Neutrophil (primary cell): Measurements from ENCODE around the gene UBE2J2.

Source experiments
- H3K27ac ChIP-seq: fragments of 200-600 bp; sonication (generic); 2 replicates; pipeline ENCODE4 v1.5.1; 2016; ENCODE audit warnings: mild to moderate bottlenecking, moderate library complexity
- H3K27me3 ChIP-seq: fragments of 200-600 bp; sonication (generic); 2 replicates; pipeline ENCODE4 v1.6.0; 2016; ENCODE audit warnings: mild to moderate bottlenecking
- H3K36me3 ChIP-seq: fragments of 200-600 bp; sonication (generic); 2 replicates; pipeline ENCODE4 v1.5.1; 2017
- H3K4me1 ChIP-seq, 2 experiments: fragments of 200-600 bp in 1 of 2; sonication (generic) in 1 of 2; 1 replicate in 1 of 2; 2 replicates in 1 of 2; pipeline versions ENCODE4 v1.5.1 to v1.6.1; 2013 to 2016; ENCODE audit warnings: low read depth in 1 of 2, low read length in 1 of 2, mild to moderate bottlenecking in 1 of 2, moderate library complexity in 1 of 2; ENCODE audit not compliant: control insufficient read depth in 1 of 2, insufficient read depth in 1 of 2
- H3K4me3 ChIP-seq, 2 experiments: fragments of 200-600 bp in 1 of 2; sonication (generic) in 1 of 2; 1 replicate in 1 of 2; 2 replicates in 1 of 2; pipeline ENCODE4 v1.5.1; 2013 to 2016; ENCODE audit warnings: low read depth in 1 of 2, low read length in 1 of 2, mild to moderate bottlenecking in 1 of 2, moderate library complexity in 1 of 2
- H3K9me3 ChIP-seq: fragments of 200-600 bp; sonication (generic); 2 replicates; pipeline ENCODE4 v1.5.1; 2016
- TF ChIP-seq, protein P1 (sequence below): fragments of 200-600 bp; sonication (generic); IDR thresholded peaks from 2 replicates; pipeline ENCODE4 v1.5.1; 2016; ENCODE audit warnings: antibody characterized with exemption

Gene UBE2J2

DNA sequence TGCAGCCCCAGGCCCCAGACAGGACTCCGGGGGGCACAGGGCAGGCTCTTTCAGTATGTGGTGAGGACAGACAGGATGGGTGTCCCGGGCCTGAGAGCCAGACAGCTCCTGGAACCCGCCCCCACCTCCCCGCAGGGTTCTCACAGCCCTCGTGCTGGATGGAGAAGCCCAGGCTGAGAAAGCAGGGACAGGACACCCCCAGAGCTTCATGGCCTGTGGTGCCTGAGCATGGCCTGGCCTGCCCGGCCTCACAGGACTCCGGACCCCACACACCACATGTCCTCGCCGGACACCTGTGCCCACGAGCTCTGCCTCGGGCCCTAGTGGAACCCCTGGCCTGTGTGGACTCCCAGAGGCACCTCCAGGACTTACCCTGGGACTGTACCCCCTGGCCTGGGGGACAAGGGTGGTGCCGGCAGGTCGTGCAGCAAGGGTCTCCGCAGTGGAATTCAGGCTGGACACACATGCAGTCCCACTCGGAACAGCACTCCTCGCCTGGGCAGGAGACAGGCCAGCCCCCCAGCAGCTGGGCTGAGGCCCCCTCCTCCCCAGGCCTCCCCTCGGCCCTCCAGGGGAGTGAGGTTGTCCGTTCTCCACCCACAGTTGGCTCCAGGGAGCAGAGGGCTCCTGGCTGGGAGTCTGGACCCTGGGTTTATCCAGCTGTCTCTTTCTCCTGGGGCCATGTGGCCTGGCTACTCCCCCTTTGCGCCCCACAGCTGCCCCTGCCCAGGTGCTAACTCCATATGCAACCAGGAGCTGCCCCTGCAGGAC lies 68.5 kb downstream of the UBE2J2 start:
- TF ChIP-seq, protein P1, sequence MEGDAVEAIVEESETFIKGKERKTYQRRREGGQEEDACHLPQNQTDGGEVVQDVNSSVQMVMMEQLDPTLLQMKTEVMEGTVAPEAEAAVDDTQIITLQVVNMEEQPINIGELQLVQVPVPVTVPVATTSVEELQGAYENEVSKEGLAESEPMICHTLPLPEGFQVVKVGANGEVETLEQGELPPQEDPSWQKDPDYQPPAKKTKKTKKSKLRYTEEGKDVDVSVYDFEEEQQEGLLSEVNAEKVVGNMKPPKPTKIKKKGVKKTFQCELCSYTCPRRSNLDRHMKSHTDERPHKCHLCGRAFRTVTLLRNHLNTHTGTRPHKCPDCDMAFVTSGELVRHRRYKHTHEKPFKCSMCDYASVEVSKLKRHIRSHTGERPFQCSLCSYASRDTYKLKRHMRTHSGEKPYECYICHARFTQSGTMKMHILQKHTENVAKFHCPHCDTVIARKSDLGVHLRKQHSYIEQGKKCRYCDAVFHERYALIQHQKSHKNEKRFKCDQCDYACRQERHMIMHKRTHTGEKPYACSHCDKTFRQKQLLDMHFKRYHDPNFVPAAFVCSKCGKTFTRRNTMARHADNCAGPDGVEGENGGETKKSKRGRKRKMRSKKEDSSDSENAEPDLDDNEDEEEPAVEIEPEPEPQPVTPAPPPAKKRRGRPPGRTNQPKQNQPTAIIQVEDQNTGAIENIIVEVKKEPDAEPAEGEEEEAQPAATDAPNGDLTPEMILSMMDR = no peak
- Histone ChIP-seq H3K9me3 (no peaks in the 10 kb centered on the region), H3K4me1 (peaks cover 0 to 3% of the 10 kb centered on the region in 2 experiments), H3K4me3 (no peak overlapping the region), H3K27me3 (peaks cover 97% of the 10 kb centered on the region), H3K36me3 (no peaks in the 10 kb centered on the region), H3K27ac (no peak overlapping the region)

DNA sequence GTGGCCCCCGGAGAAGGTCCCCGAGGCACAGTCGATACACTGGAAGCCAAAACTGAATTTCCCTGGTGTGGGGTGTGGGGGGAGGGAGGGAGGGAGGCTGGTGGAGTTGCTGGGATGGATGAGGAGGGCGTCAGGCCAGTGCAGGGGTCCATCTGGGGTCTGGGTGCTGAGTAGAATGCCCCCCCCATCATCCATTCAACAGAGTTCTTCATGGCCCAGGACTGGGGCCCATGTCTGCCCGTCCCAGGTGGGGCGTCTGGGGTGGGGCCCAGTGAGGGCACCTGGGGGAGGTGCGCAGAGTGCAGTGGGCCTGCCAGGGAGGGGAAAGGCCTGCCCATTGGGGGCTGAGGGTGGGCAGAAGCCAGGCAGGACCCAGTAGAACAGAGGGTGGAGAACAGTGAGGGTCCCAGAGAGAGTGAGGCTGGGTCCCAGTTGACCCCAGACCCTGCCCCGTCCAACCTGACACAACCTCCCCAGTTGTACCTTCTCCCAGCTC lies 69.2 kb downstream of the UBE2J2 start:
- peaks cover 97% of the 10 kb centered on the region for H3K27me3 ChIP-seq
- H3K4me1 ChIP-seq = peaks cover 0 to 3% of the 10 kb centered on the region in 2 experiments
- TF ChIP-seq, protein P1 = no peak
- H3K4me3 ChIP-seq = no peak overlapping the region
- H3K9me3 ChIP-seq = no peaks in the 10 kb centered on the region
- H3K27ac ChIP-seq = no peak overlapping the region
- no peaks in the 10 kb centered on the region for H3K36me3 ChIP-seq
